GM18909 (cell line): ENCODE results near the gene HSD17B11.
"Not testable (repeated sequence)": the region's sequence is repeated elsewhere in the genome, so short reads cannot be mapped to it uniquely, and the experiment has no call there.

Experiments used
- ATAC-seq: cut with Tn5 transposase; IDR thresholded peaks from one replicate; pipeline ENCODE4 v1.9.1; 2021; ENCODE audit warnings: mild to moderate bottlenecking; ENCODE audit not compliant: unreplicated experiment, poor library complexity

The HSD17B11 gene

GRCh38 chr4:87313756-87314155 is 77.2 kb downstream of the HSD17B11 start:
- no peak for ATAC-seq

- no peak for ATAC-seq
These were observed 79.3 kb downstream of the HSD17B11 start for GRCh38 chr4:87311684-87312083.

GRCh38 chr4:87310691-87311335 is 80.2 kb downstream of the HSD17B11 start:
- ATAC-seq, result no peak

DNA sequence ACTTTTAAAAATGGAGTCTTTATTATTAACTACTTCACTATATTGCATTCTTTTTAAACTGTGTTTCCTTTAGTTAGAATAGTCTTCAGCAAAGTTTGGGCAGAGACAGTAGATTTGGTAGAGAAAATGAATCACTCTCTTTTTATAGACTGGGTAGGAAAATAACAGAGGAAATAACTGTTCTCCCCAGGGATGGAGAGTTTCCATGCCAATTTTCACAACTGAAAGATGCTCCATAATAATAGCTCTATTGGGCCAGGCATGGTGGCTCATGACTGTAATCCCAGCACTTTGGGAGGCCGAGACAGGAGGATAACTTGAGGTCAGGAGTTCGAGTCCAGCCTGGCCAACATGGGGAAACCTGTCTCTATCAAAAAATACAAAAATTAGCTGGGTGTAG is 81.4 kb downstream of the HSD17B11 start:
- ATAC-seq, result no peak

DNA sequence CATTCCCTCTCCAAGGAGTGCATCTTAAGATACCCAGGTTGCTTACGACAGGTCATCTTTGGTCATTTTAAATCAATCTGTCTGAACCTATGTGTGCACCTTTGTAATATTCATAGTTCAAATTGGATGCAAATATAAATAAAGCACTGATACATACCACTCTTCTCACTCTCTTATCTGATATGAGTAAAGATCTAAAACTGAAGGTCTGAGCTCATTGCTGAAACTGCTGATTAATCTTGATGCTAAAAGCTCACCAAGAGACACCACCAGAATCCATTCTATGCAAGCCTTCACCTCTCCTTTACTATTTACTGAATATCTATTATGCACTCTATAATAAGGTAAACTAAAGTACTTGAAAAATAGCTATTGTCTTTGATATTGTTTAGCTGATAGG is 84.9 kb downstream of the HSD17B11 start:
- no peak for ATAC-seq

DNA sequence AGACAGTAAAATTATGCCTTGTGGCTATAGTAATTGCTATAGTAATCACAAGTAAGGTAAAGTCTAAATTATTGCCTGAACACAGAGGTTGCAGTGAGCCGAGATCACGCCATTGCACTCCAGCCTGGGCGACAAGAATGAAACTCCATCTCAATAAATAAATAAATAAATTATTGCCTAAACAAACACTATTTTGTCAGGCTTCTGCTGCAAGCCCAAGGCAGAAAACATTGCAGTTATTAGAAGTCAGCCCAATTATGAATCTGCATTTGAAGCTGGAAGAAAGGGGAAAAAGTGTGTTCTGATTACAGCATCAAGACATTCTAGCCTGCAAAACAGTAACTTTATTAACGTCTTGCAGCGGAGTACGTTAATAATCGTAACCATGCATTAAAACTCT is 85.4 kb downstream of the HSD17B11 start:
- no peak for ATAC-seq

GRCh38 chr4:87304745-87305432 is 86.1 kb downstream of the HSD17B11 start:
- ATAC-seq, result no peak

GRCh38 chr4:87299898-87300297 is 91.1 kb downstream of the HSD17B11 start:
- no peak for ATAC-seq

DNA sequence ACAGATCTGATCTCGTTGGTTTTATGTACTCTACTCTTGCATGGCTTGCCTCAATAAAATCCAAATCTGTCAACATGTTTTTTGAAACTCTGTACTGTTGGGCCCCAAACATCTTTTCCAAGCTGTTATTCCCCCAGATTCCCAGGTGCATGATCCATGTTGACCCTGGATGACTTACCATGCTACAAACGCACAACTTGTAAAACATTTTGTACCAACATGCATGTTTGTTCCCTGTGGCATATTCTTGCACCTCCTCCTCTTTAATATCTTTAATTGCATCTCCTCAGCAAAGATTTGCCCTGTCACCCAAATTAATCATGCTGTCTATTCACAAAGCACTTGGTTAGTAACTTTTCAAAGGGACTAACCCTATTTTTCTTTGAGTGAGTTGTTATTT is 92.6 kb downstream of the HSD17B11 start:
- ATAC-seq, result no peak

GRCh38 chr4:87294911-87295310 is 96.1 kb downstream of the HSD17B11 start:
- ATAC-seq, result not testable (repeated sequence)

GRCh38 chr4:87293889-87294288 is 97.1 kb downstream of the HSD17B11 start:
- ATAC-seq, result not testable (repeated sequence)

DNA sequence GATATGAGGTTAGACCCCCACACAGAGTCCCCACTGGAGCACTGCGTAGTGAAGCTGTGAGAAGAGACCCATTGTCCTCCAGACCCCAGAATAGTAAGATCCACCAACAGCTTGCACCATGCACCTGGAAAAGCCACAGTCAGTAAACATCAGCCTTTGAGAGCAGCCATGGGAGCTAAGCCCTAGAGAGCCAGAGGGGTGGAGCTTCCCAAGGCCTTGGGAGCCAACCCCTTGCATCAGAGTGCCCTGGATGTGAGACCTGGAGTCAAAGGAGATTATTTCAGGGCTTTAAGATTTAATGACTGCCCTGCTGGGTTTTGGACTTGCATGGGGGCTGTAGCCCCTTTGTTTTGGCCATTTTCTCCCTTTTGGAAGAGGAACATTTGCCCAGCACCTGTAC is 104.0 kb downstream of the HSD17B11 start:
- ATAC-seq, result no peak
